Stimulated activated CD8-positive, alpha-beta memory T cell treated with anti-CD3 and anti-CD28 coated beads, Interleukin-2, amount 100 ng/mL, for 48 hours (primary cell): ENCODE results near the gene COMMD3.

Experiments used
- DNase-seq, 2 donors: peaks; one replicate each; pipeline ENCODE4 v3.0.0-alpha.2; 2020; ENCODE audit warnings: low read depth in 2 of 2

Gene COMMD3

GRCh38 chr10:22366771-22367170 lies 50.6 kb downstream of the COMMD3 start:
- DNase-seq: no peak

- DNase-seq: no peak
Measured at GRCh38 chr10:22367471-22367870, 51.3 kb downstream of the COMMD3 start.

- no peak for DNase-seq
Measured at GRCh38 chr10:22368402-22368801, 52.2 kb downstream of the COMMD3 start.

- no peak for DNase-seq
Measured at GRCh38 chr10:22368981-22369380, 52.8 kb downstream of the COMMD3 start.

- no peak for DNase-seq
Measured at GRCh38 chr10:22369434-22370072, 53.4 kb downstream of the COMMD3 start.
